GM19395 (cell line): ENCODE results near the gene FCGR3A.
"Not testable (repeated sequence)": the region's sequence is repeated elsewhere in the genome, so short reads cannot be mapped to it uniquely, and the experiment has no call there.

Experiments
- ATAC-seq: cut with Tn5 transposase; IDR thresholded peaks from one replicate; pipeline ENCODE4 v1.9.1; 2021; ENCODE audit warnings: mild to moderate bottlenecking, moderate library complexity; ENCODE audit not compliant: unreplicated experiment

FCGR3A gene

GRCh38 chr1:161557506-161558450, 8.2 kb upstream of the FCGR3A start:
- ATAC-seq, result not testable (repeated sequence)

GRCh38 chr1:161556990-161557389, 7.4 kb upstream of the FCGR3A start:
- not testable (repeated sequence) for ATAC-seq

GRCh38 chr1:161556143-161556542, 6.5 kb upstream of the FCGR3A start:
- ATAC-seq, result not testable (repeated sequence)

GRCh38 chr1:161554815-161555417, 5.3 kb upstream of the FCGR3A start:
- not testable (repeated sequence) for ATAC-seq

- ATAC-seq, result not testable (repeated sequence)
Measured at GRCh38 chr1:161554340-161554739, 4.7 kb upstream of the FCGR3A start.

- not testable (repeated sequence) for ATAC-seq
Measured at GRCh38 chr1:161553631-161554030, 4.0 kb upstream of the FCGR3A start.

- ATAC-seq, result not testable (repeated sequence)
Measured at GRCh38 chr1:161550942-161551341, 1.3 kb upstream of the FCGR3A start.

- not testable (repeated sequence) for ATAC-seq
Measured at GRCh38 chr1:161548749-161549406, 740 bp downstream of the FCGR3A start.

- ATAC-seq, result not testable (repeated sequence)
Measured at GRCh38 chr1:161547995-161548741, 1.4 kb downstream of the FCGR3A start.

- not testable (repeated sequence) for ATAC-seq
Measured at GRCh38 chr1:161545005-161545731, 4.5 kb downstream of the FCGR3A start.

GRCh38 chr1:161543125-161543524, 6.5 kb downstream of the FCGR3A start:
- not testable (repeated sequence) for ATAC-seq

GRCh38 chr1:161542091-161542559, 7.5 kb downstream of the FCGR3A start:
- ATAC-seq, result peak; percentile 72

- ATAC-seq, result not testable (repeated sequence)
Measured at GRCh38 chr1:161540570-161540960, 9.1 kb downstream of the FCGR3A start.

GRCh38 chr1:161539731-161540569, 9.7 kb downstream of the FCGR3A start:
- ATAC-seq, result peak; percentile 56

- not testable (repeated sequence) for ATAC-seq
Measured at GRCh38 chr1:161538925-161539479, 10.6 kb downstream of the FCGR3A start.

- ATAC-seq, result not testable (repeated sequence)
Measured at GRCh38 chr1:161537068-161537669, 12.4 kb downstream of the FCGR3A start.

GRCh38 chr1:161532644-161533567, 16.7 kb downstream of the FCGR3A start:
- not testable (repeated sequence) for ATAC-seq
